ENCODE data around the gene DENND2A.
A peak's percentile ranks its signal among the peaks of the same experiment; 100 is the strongest.
"Not testable (repeated sequence)": the region's sequence is repeated elsewhere in the genome, so short reads cannot be mapped to it uniquely, and the experiment has no call there.

Gene DENND2A

GRCh38 chr7:140640727-140641523 is at the start of gene DENND2A:
Gene DENND2A (minus strand): TSS chr7:140640813. CDS start chr7:140602397, 38,416 bp downstream.
- no peak for DNase-seq (ENCODE audit: extremely low spot score, insufficient read length, low read depth)
- no peak for FAIRE-seq

- FAIRE-seq (no peak), DNase-seq (ENCODE audit: extremely low spot score, insufficient read length, low read depth) (no peak)
Observed at GRCh38 chr7:140689199-140690152, 48.9 kb upstream of the DENND2A start.

GRCh38 chr7:140688341-140688740 is 47.7 kb upstream of the DENND2A start:
- DNase-seq (ENCODE audit: extremely low spot score, insufficient read length, low read depth) (no peak), FAIRE-seq (no peak)

GRCh38 chr7:140686921-140687320 is 46.3 kb upstream of the DENND2A start:
- FAIRE-seq: no peak
- DNase-seq (ENCODE audit: extremely low spot score, insufficient read length, low read depth): no peak

GRCh38 chr7:140685407-140686087 is 44.9 kb upstream of the DENND2A start:
- DNase-seq (ENCODE audit: extremely low spot score, insufficient read length, low read depth) (no peak), FAIRE-seq (no peak)

GRCh38 chr7:140684066-140684950 is 43.7 kb upstream of the DENND2A start:
- DNase-seq (ENCODE audit: extremely low spot score, insufficient read length, low read depth): no peak
- FAIRE-seq: no peak

GRCh38 chr7:140683657-140684056 is 43.0 kb upstream of the DENND2A start:
- no peak for FAIRE-seq
- no peak for DNase-seq (ENCODE audit: extremely low spot score, insufficient read length, low read depth)

- DNase-seq (ENCODE audit: extremely low spot score, insufficient read length, low read depth) (no peak), FAIRE-seq (no peak)
Observed at GRCh38 chr7:140681766-140682165, 41.2 kb upstream of the DENND2A start.

- FAIRE-seq: no peak
- no peak for DNase-seq (ENCODE audit: extremely low spot score, insufficient read length, low read depth)
Observed at GRCh38 chr7:140680886-140681285, 40.3 kb upstream of the DENND2A start.

- FAIRE-seq: no peak
- no peak for DNase-seq (ENCODE audit: extremely low spot score, insufficient read length, low read depth)
Observed at GRCh38 chr7:140679186-140679585, 38.6 kb upstream of the DENND2A start.

- FAIRE-seq (no peak), DNase-seq (ENCODE audit: extremely low spot score, insufficient read length, low read depth) (no peak)
Observed at GRCh38 chr7:140678816-140679130, 38.2 kb upstream of the DENND2A start.

- FAIRE-seq: no peak
- no peak for DNase-seq (ENCODE audit: extremely low spot score, insufficient read length, low read depth)
Observed at GRCh38 chr7:140678081-140678815, 37.6 kb upstream of the DENND2A start.

GRCh38 chr7:140677496-140677895 is 36.9 kb upstream of the DENND2A start:
- DNase-seq (ENCODE audit: extremely low spot score, insufficient read length, low read depth): no peak
- FAIRE-seq: no peak

- FAIRE-seq; DNase-seq (ENCODE audit: extremely low spot score, insufficient read length, low read depth): not testable (repeated sequence)
Observed at GRCh38 chr7:140676956-140677355, 36.3 kb upstream of the DENND2A start.

GRCh38 chr7:140676306-140676705 is 35.7 kb upstream of the DENND2A start:
- FAIRE-seq: peak; percentile 95
- peak; percentile 32 for DNase-seq (ENCODE audit: extremely low spot score, insufficient read length, low read depth)

- FAIRE-seq (peak; percentile 26), DNase-seq (ENCODE audit: extremely low spot score, insufficient read length, low read depth) (no peak)
Observed at GRCh38 chr7:140675726-140676125, 35.1 kb upstream of the DENND2A start.

GRCh38 chr7:140674899-140675701 is 34.5 kb upstream of the DENND2A start:
- DNase-seq (ENCODE audit: extremely low spot score, insufficient read length, low read depth) (no peak), FAIRE-seq (peak; percentile 75)

- DNase-seq (ENCODE audit: extremely low spot score, insufficient read length, low read depth) (peak; percentile 18), FAIRE-seq (peak; percentile 74)
Observed at GRCh38 chr7:140674356-140674800, 33.8 kb upstream of the DENND2A start.

Measured in GM18507 (cell line).